ENCODE results near the gene SPEN.
"Not testable (repeated sequence)": the region's sequence is repeated elsewhere in the genome, so short reads cannot be mapped to it uniquely, and the experiment has no call there.

DNA sequence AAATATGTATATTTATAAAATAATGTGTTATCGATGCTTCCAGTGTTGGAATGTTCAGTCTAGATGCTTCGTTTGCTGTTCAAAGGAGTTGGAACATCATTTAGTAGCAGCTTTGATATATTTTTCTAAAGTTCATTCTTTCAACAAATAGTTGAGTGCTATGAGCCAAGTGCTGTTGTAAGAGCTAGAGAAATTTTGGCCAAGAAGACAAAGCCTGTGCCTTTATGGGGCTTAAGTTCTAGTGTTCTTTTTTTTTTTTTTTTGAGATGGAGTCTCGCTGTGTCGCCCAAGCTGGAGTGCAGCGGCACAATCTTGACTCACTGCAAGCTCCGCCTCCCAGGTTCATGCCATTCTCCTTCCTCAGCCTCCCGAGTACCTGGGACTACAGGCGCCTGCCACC, 78.9 kb downstream of the SPEN start:
- TF ChIP-seq, protein P1, sequence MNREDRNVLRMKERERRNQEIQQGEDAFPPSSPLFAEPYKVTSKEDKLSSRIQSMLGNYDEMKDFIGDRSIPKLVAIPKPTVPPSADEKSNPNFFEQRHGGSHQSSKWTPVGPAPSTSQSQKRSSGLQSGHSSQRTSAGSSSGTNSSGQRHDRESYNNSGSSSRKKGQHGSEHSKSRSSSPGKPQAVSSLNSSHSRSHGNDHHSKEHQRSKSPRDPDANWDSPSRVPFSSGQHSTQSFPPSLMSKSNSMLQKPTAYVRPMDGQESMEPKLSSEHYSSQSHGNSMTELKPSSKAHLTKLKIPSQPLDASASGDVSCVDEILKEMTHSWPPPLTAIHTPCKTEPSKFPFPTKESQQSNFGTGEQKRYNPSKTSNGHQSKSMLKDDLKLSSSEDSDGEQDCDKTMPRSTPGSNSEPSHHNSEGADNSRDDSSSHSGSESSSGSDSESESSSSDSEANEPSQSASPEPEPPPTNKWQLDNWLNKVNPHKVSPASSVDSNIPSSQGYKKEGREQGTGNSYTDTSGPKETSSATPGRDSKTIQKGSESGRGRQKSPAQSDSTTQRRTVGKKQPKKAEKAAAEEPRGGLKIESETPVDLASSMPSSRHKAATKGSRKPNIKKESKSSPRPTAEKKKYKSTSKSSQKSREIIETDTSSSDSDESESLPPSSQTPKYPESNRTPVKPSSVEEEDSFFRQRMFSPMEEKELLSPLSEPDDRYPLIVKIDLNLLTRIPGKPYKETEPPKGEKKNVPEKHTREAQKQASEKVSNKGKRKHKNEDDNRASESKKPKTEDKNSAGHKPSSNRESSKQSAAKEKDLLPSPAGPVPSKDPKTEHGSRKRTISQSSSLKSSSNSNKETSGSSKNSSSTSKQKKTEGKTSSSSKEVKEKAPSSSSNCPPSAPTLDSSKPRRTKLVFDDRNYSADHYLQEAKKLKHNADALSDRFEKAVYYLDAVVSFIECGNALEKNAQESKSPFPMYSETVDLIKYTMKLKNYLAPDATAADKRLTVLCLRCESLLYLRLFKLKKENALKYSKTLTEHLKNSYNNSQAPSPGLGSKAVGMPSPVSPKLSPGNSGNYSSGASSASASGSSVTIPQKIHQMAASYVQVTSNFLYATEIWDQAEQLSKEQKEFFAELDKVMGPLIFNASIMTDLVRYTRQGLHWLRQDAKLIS (CRISPR knock-in tag; IDR thresholded peaks at IDR 0.05), result not testable (repeated sequence)
- TF ChIP-seq, protein P2, sequence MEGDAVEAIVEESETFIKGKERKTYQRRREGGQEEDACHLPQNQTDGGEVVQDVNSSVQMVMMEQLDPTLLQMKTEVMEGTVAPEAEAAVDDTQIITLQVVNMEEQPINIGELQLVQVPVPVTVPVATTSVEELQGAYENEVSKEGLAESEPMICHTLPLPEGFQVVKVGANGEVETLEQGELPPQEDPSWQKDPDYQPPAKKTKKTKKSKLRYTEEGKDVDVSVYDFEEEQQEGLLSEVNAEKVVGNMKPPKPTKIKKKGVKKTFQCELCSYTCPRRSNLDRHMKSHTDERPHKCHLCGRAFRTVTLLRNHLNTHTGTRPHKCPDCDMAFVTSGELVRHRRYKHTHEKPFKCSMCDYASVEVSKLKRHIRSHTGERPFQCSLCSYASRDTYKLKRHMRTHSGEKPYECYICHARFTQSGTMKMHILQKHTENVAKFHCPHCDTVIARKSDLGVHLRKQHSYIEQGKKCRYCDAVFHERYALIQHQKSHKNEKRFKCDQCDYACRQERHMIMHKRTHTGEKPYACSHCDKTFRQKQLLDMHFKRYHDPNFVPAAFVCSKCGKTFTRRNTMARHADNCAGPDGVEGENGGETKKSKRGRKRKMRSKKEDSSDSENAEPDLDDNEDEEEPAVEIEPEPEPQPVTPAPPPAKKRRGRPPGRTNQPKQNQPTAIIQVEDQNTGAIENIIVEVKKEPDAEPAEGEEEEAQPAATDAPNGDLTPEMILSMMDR (IDR thresholded peaks at IDR 0.05 in 2 of 3, conservative IDR thresholded peaks at IDR 0.05 in 1 of 3; ENCODE audit: insufficient read depth in 2 of 3, low read depth in 1 of 3, low read length in 3 of 3), result not testable (repeated sequence)
- TF ChIP-seq EP300 (IDR thresholded peaks at IDR 0.05; ENCODE audit: low read length); MXI1 (IDR thresholded peaks at IDR 0.05; ENCODE audit: low read depth, low read length); MYNN (IDR thresholded peaks at IDR 0.05); MYNN (CRISPR knock-in tag; IDR thresholded peaks at IDR 0.05); GATAD2A (IDR thresholded peaks at IDR 0.05); EHMT2 (IDR thresholded peaks at IDR 0.05); SMC3 (conservative IDR thresholded peaks at IDR 0.05; ENCODE audit: insufficient read depth, low read depth, low read length): not testable (repeated sequence)
- TF ChIP-seq, protein P3, sequence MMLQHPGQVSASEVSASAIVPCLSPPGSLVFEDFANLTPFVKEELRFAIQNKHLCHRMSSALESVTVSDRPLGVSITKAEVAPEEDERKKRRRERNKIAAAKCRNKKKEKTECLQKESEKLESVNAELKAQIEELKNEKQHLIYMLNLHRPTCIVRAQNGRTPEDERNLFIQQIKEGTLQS (IDR thresholded peaks at IDR 0.05), result not testable (repeated sequence)
- TF ChIP-seq, protein P3 (CRISPR knock-in tag; conservative IDR thresholded peaks at IDR 0.05), result not testable (repeated sequence)

Measured in K562 (cell line).